GM15510 (cell line): ENCODE data around the gene LMOD2.

Source experiments
- POLR2A ChIP-seq: IDR thresholded peaks from 3 replicates; pipeline ENCODE4 v1.6.1; 2011; ENCODE audit warnings: borderline replicate concordance; ENCODE audit not compliant: insufficient read length; ENCODE audit errors: extremely low read depth

LMOD2 gene

GRCh38 chr7:123655614-123656013 lies at the start of gene LMOD2:
Gene LMOD2, plus strand, starts transcription at chr7:123655866. Its CDS starts 98 bp downstream, at chr7:123655964.
- TF ChIP-seq POLR2A: no peak

GRCh38 chr7:123607423-123607975 lies 48.2 kb upstream of the LMOD2 start:
- no peak for TF ChIP-seq POLR2A

- no peak for TF ChIP-seq POLR2A
Measured at GRCh38 chr7:123608991-123609882, 46.4 kb upstream of the LMOD2 start.

- TF ChIP-seq POLR2A: no peak
Measured at GRCh38 chr7:123609883-123610239, 45.8 kb upstream of the LMOD2 start.

GRCh38 chr7:123612024-123612423 lies 43.6 kb upstream of the LMOD2 start:
- TF ChIP-seq POLR2A: no peak

- TF ChIP-seq POLR2A: no peak
Measured at GRCh38 chr7:123615344-123615743, 40.3 kb upstream of the LMOD2 start.

- TF ChIP-seq POLR2A: no peak
Measured at GRCh38 chr7:123616223-123616622, 39.4 kb upstream of the LMOD2 start.

GRCh38 chr7:123621707-123622106 lies 34.0 kb upstream of the LMOD2 start:
- TF ChIP-seq POLR2A: no peak

GRCh38 chr7:123622660-123623386 lies 32.8 kb upstream of the LMOD2 start:
- no peak for TF ChIP-seq POLR2A

- TF ChIP-seq POLR2A: no peak
Measured at GRCh38 chr7:123624527-123625183, 31.0 kb upstream of the LMOD2 start.

- no peak for TF ChIP-seq POLR2A
Measured at GRCh38 chr7:123625254-123625653, 30.4 kb upstream of the LMOD2 start.

GRCh38 chr7:123627851-123628250 lies 27.8 kb upstream of the LMOD2 start:
- no peak for TF ChIP-seq POLR2A

- no peak for TF ChIP-seq POLR2A
Measured at GRCh38 chr7:123628829-123629228, 26.8 kb upstream of the LMOD2 start.

- TF ChIP-seq POLR2A: no peak
Measured at GRCh38 chr7:123629281-123629680, 26.4 kb upstream of the LMOD2 start.

- TF ChIP-seq POLR2A: no peak
Measured at GRCh38 chr7:123632808-123633207, 22.9 kb upstream of the LMOD2 start.
